Measurements from ENCODE around the gene CUEDC1.

- TF ChIP-seq, protein P1, sequence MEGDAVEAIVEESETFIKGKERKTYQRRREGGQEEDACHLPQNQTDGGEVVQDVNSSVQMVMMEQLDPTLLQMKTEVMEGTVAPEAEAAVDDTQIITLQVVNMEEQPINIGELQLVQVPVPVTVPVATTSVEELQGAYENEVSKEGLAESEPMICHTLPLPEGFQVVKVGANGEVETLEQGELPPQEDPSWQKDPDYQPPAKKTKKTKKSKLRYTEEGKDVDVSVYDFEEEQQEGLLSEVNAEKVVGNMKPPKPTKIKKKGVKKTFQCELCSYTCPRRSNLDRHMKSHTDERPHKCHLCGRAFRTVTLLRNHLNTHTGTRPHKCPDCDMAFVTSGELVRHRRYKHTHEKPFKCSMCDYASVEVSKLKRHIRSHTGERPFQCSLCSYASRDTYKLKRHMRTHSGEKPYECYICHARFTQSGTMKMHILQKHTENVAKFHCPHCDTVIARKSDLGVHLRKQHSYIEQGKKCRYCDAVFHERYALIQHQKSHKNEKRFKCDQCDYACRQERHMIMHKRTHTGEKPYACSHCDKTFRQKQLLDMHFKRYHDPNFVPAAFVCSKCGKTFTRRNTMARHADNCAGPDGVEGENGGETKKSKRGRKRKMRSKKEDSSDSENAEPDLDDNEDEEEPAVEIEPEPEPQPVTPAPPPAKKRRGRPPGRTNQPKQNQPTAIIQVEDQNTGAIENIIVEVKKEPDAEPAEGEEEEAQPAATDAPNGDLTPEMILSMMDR (IDR thresholded peaks at IDR 0.05): no peak
- TF ChIP-seq POLR2AphosphoS5 (IDR thresholded peaks at IDR 0.05): peak in 2 of 3 donors; percentile 70 to 75
- TF ChIP-seq POLR2A (IDR thresholded peaks at IDR 0.05): peak; percentile 30
Observed at GRCh38 chr17:57902800-57903759, 52.1 kb downstream of the CUEDC1 start.

Data from transverse colon (tissue), 4 donors.